Hematopoietic multipotent progenitor cell (in vitro differentiated cells): ENCODE results near the gene ZFAND2B. TPM values are rescaled to one million over a fixed set of nuclear protein-coding genes. Genes with fewer than 3 reads are reported as not detected.
"Not testable (repeated sequence)": the region's sequence is repeated elsewhere in the genome, so short reads cannot be mapped to it uniquely, and the experiment has no call there.

ENCODE experiments used
- DNase-seq, 3 donors: peaks; one replicate each; pipeline ENCODE4 v3.0.0-alpha.2; 2011 to 2015; ENCODE audit warnings: low read depth in 2 of 3, low spot score in 2 of 3
- total RNA-seq: library from RNA; depleted of rRNA; stranded (reverse); fragments of >200 nt; gene quantifications from one replicate; pipeline ENCODE4 v1.2.3, GENCODE V29; 2012

ZFAND2B gene
- total RNA-seq, 1 donor = 87.8 TPM

GRCh38 chr2:219249203-219249980 is 42.8 kb downstream of the ZFAND2B start:
- DNase-seq = peak in 2 of 3 donors; percentile 28 to 44

GRCh38 chr2:219250049-219250781 is 43.6 kb downstream of the ZFAND2B start:
- DNase-seq = no peak

GRCh38 chr2:219251656-219252055 is 45.1 kb downstream of the ZFAND2B start:
- no peak for DNase-seq

- no peak for DNase-seq
Observed at GRCh38 chr2:219252084-219252483, 45.5 kb downstream of the ZFAND2B start.

GRCh38 chr2:219252570-219252899 is 46.0 kb downstream of the ZFAND2B start:
- no peak for DNase-seq

GRCh38 chr2:219252900-219253752 is 46.5 kb downstream of the ZFAND2B start, which contains the start of gene TUBA4B:
Gene TUBA4B, plus strand, starts transcription at chr2:219253243. Its CDS starts 165 bp downstream, at chr2:219253408.
- DNase-seq = peak in 2 of 3 donors; percentile 21 to 27

GRCh38 chr2:219253753-219254589 is 47.4 kb downstream of the ZFAND2B start, which contains the start of gene TUBA4A:
Gene TUBA4A, minus strand, starts transcription at chr2:219253918. Its CDS starts 60 bp downstream, at chr2:219253858.
- DNase-seq = peak; percentile 78 to 85 (median 83)

GRCh38 chr2:219254590-219255201 is 48.1 kb downstream of the ZFAND2B start:
- peak in 2 of 3 donors; percentile 62 to 74 for DNase-seq

- DNase-seq = not testable (repeated sequence)
Observed at GRCh38 chr2:219258942-219259341, 52.4 kb downstream of the ZFAND2B start.

Other genes with a start within 250 kb of the ZFAND2B start
- gene CDK5R2, start 247.1 kb upstream of the ZFAND2B start, total RNA-seq = under 0.01 TPM
- gene FEV, start 221.6 kb upstream of the ZFAND2B start, total RNA-seq = not detected
- not detected for gene CRYBA2, start 213.4 kb upstream of the ZFAND2B start, total RNA-seq
- gene CFAP65, start 165.3 kb upstream of the ZFAND2B start, total RNA-seq = not detected
- gene IHH, start 145.9 kb upstream of the ZFAND2B start, total RNA-seq = 0.27 TPM
- 27.2 TPM for gene NHEJ1, start 46.0 kb upstream of the ZFAND2B start, total RNA-seq
- 0.27 TPM for gene SLC23A3, start 36.8 kb upstream of the ZFAND2B start, total RNA-seq
- gene CNPPD1, start 29.9 kb upstream of the ZFAND2B start, total RNA-seq = 60.1 TPM
- 108 TPM for gene RETREG2, start 28.5 kb upstream of the ZFAND2B start, total RNA-seq
- 11.3 TPM for gene ABCB6, start 12.2 kb downstream of the ZFAND2B start, total RNA-seq
- gene ATG9A, start 22.9 kb downstream of the ZFAND2B start, total RNA-seq = 56.8 TPM
- 38.5 TPM for gene ANKZF1, start 23.0 kb downstream of the ZFAND2B start, total RNA-seq
- gene GLB1L, start 38.7 kb downstream of the ZFAND2B start, total RNA-seq = 21.8 TPM
- gene STK16, start 38.7 kb downstream of the ZFAND2B start, total RNA-seq = 39.6 TPM
- gene TUBA4B, start 46.5 kb downstream of the ZFAND2B start, total RNA-seq = not detected
- 22.9 TPM for gene TUBA4A, start 47.1 kb downstream of the ZFAND2B start, total RNA-seq
- 24.8 TPM for gene DNAJB2, start 72.6 kb downstream of the ZFAND2B start, total RNA-seq
- under 0.01 TPM for gene PTPRN, start 102.6 kb downstream of the ZFAND2B start, total RNA-seq
- gene RESP18, start 126.0 kb downstream of the ZFAND2B start, total RNA-seq = not detected
- gene DNPEP, start 181.1 kb downstream of the ZFAND2B start, total RNA-seq = 118 TPM
- not detected for gene DES, start 211.6 kb downstream of the ZFAND2B start, total RNA-seq
- gene SPEG, start 228.1 kb downstream of the ZFAND2B start, total RNA-seq = 0.81 TPM